Gastroesophageal sphincter (tissue), 3 donors: ENCODE measurements around the gene CCDC93.

Experiments
- CTCF ChIP-seq, 4 experiments: fragments of 200-600 bp in 2 of 4; fragments of 450-650 bp in 2 of 4; sonication (generic) in 1 of 4; IDR thresholded peaks; one replicate each; pipeline ENCODE4 v1.5.1; 2017 to 2019; ENCODE audit warnings: antibody characterized with exemption in 4 of 4, mild to moderate bottlenecking in 2 of 4, moderate library complexity in 2 of 4
- POLR2A ChIP-seq, 2 donors: fragments of 450-650 bp; IDR thresholded peaks; one replicate each; pipeline ENCODE4 v1.6.1; 2017; ENCODE audit warnings: antibody characterized with exemption in 2 of 2, mild to moderate bottlenecking in 2 of 2, moderate library complexity in 1 of 2
- POLR2AphosphoS5 ChIP-seq: sonication (generic); formaldehyde crosslinking; IDR thresholded peaks from one replicate; pipeline ENCODE4 v1.6.1; 2017; ENCODE audit warnings: antibody characterized with exemption

GRCh38 chr2:118050974-118051373 lies 37.1 kb upstream of the CCDC93 start:
- TF ChIP-seq CTCF (IDR thresholded peaks at IDR 0.05) = no peak
- no peak for TF ChIP-seq POLR2A (IDR thresholded peaks at IDR 0.05)
- TF ChIP-seq POLR2AphosphoS5 = no peak
